Measurements from ENCODE around the gene BRD4. TPM values are rescaled to one million over a fixed set of nuclear protein-coding genes. Genes with fewer than 3 reads are reported as not detected.

The BRD4 gene
- total RNA-seq, 1 donor from 2014 or later = 53.0 TPM

DNA sequence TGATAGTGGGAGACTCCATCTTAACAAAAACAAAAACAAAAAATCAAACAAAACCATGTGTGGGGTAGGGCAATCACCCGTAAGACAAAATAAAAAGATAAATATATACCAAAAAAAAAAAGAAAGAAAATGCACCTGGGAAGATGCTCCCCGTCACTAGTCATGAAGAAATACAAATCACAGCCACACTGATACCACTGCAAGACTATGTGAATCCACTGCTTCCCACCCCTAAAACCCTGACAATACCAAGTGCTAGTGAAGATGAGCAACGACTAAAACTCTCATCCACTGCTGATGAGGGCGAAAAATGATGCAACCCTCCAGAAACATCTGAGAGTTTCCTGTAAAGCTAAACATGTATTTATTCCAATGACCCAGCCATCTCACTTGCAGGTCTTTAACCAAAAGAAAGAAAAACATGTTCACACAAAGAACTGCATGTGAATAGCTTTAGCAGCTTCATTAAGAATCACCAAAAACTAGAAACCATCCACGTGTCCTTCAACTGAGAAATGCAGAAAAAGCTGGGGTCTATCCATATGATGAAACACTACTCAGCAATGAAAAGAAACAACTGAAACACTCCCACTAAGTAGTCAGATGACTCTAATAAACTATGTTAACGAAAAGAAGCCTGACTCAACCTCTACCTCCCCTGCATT is 31.7 kb downstream of the BRD4 start:
- H3K27ac ChIP-seq = peak overlapping the region; percentile 45

DNA sequence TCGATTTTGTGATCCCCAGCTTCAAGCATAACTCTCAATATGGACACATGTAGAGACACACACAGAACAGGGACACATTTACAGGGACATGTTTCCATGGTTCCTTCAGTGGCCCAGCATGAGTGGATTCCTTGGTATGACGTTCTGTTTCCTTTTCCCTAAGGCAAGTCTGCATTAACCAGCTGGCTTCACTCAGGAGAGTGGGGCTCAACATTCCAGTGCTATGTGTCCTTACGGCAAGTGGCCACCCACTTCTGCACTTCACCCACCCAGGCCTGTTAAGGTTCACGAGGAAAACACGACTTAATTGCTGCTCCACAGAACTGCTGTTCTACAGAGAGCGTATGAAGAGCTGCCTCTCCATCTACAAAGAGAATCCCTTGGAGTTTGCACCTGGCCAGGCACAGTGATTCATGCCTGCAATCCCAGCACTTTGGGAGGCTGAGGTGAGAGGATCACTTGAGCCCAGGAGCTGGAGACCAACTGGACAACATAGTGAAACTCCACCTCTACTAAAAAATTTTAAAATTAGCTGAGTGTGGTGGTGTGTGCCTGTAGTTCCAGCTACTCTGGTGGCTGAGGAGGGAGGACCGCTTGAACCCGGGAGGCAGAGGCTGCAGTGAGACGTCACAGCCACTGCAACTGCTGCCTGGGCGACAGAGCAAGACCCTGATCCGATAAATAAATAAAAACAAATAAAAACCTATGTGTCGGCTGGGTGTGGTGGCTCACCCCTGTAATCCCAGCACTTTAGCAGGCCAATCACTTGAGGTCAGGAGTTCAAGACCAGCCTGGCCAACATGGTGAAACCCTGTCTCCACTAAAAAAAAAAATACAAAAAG is 32.5 kb downstream of the BRD4 start:
- H3K4me3 ChIP-seq = no peak overlapping the region
- no peaks in the 10 kb centered on the region for H3K9me3 ChIP-seq
- no peaks in the 10 kb centered on the region for H3K36me3 ChIP-seq
- DNase-seq (ENCODE audit: extremely low spot score in 2 of 2) = no peak
- H3K27me3 ChIP-seq = no peaks in the 10 kb centered on the region
- peaks cover 93% of the 10 kb centered on the region for H3K4me1 ChIP-seq
- intact Hi-C loops (cut with DNase I) = no loop called here
- peak overlapping the region; percentile 45 for H3K27ac ChIP-seq
- TF ChIP-seq POLR2A (IDR thresholded peaks at IDR 0.05) = no peak
- TF ChIP-seq, protein P1, sequence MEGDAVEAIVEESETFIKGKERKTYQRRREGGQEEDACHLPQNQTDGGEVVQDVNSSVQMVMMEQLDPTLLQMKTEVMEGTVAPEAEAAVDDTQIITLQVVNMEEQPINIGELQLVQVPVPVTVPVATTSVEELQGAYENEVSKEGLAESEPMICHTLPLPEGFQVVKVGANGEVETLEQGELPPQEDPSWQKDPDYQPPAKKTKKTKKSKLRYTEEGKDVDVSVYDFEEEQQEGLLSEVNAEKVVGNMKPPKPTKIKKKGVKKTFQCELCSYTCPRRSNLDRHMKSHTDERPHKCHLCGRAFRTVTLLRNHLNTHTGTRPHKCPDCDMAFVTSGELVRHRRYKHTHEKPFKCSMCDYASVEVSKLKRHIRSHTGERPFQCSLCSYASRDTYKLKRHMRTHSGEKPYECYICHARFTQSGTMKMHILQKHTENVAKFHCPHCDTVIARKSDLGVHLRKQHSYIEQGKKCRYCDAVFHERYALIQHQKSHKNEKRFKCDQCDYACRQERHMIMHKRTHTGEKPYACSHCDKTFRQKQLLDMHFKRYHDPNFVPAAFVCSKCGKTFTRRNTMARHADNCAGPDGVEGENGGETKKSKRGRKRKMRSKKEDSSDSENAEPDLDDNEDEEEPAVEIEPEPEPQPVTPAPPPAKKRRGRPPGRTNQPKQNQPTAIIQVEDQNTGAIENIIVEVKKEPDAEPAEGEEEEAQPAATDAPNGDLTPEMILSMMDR (IDR thresholded peaks at IDR 0.05) = no peak
- TF ChIP-seq POLR2AphosphoS5 (IDR thresholded peaks at IDR 0.05; ENCODE audit: insufficient read depth in 1 of 2, low read depth in 1 of 2) = no peak

More for the DNA sequence above, 31.7 kb downstream of the BRD4 start:
- Histone ChIP-seq H3K4me1 (peaks cover 91% of the 10 kb centered on the region), H3K36me3 (no peaks in the 10 kb centered on the region), H3K9me3 (no peaks in the 10 kb centered on the region), H3K27me3 (no peaks in the 10 kb centered on the region), H3K4me3 (no peak overlapping the region)
- intact Hi-C loops (cut with DNase I) = no loop called here
- TF ChIP-seq, protein P1 (IDR thresholded peaks at IDR 0.05) = no peak
- TF ChIP-seq POLR2AphosphoS5 (IDR thresholded peaks at IDR 0.05; ENCODE audit: insufficient read depth in 1 of 2, low read depth in 1 of 2) (no peak), POLR2A (IDR thresholded peaks at IDR 0.05) (no peak)
- DNase-seq (ENCODE audit: extremely low spot score in 2 of 2) = no peak

DNA sequence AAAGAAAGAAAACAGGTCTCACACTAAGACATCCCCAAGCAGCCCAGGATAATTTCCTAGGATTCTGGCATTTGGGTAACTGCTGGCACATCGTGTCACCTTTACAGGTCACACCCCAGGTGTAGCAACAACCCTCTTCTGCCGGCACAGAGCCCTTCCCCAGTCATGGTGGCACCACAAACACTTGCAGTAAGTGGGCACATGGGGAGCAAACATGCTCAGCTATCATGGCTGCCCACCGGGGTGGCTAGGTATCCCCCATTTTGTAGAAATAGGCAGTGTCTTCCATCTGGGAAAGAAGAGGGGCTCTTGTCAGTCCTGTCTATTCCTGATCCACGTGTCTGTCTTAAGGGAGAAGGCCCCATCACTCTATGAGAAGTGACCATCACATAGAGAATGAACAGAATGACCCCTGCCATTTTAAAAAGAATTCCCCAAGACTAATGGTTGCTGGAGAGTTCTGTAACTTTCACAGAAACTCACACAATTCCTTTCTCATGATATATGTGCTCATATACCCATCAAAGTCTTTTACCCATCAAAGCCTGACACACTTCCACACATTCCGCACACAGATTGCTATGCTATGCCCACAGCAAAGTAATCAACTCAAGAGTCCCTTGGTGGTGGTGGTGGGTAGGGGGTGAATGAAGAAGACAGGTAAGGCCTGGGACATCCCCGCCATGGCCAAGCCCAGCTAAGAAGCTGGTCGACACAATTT is 33.3 kb downstream of the BRD4 start:
- no peak overlapping the region for H3K27ac ChIP-seq
- no peak overlapping the region for H3K4me3 ChIP-seq

DNA sequence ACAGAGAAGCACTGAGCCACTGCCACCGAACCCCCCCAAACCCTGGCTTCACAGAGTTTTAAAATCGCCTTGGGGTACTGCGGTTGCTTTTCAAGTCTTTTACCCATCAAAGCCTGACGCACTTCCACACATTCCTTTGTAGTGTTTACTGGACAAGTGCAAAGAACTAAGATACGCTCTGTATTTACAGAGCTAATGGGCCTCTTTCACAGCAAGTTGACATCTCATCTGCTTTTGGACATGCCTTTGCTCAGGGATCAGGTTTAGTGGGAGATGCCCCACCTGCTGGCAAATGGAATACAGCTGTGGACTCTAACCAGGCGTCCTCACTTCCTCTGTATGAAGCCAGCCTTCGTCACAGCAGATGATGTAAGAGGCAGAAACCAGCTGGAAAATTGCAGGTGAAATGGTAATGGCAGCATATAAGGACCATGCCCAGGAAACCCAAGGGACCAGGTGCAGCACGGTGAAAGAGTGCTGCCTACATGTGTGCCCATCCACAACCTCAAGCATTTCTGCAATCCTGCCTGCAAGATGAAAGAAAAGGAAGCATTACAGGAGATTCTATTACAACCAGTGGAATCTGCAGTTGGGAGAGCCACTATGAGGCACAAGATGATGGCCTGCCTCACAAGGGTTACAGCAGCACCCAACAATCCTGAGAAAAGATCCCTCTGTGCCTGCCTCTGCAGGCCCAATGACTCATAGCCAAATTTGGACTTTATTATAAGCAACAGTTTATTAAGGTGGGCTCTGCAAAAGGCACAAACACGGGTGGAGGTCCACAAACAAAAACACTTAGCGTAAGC is 34.7 kb downstream of the BRD4 start:
- no peaks in the 10 kb centered on the region for H3K36me3 ChIP-seq
- peak overlapping the region; percentile 1 for H3K27ac ChIP-seq
- intact Hi-C loops (cut with DNase I) = no loop called here
- no peaks in the 10 kb centered on the region for H3K9me3 ChIP-seq
- H3K27me3 ChIP-seq = no peaks in the 10 kb centered on the region
- no peak overlapping the region for H3K4me3 ChIP-seq
- peaks cover 97% of the 10 kb centered on the region for H3K4me1 ChIP-seq
- no peak for DNase-seq (ENCODE audit: extremely low spot score in 2 of 2)
- TF ChIP-seq, protein P1 (IDR thresholded peaks at IDR 0.05) = no peak
- TF ChIP-seq POLR2AphosphoS5 (IDR thresholded peaks at IDR 0.05; ENCODE audit: insufficient read depth in 1 of 2, low read depth in 1 of 2) = no peak
- TF ChIP-seq POLR2A (IDR thresholded peaks at IDR 0.05) = no peak

More for the DNA sequence above, 33.3 kb downstream of the BRD4 start:
- TF ChIP-seq, protein P1 (IDR thresholded peaks at IDR 0.05) = no peak
- TF ChIP-seq POLR2A (IDR thresholded peaks at IDR 0.05) (no peak), POLR2AphosphoS5 (IDR thresholded peaks at IDR 0.05; ENCODE audit: insufficient read depth in 1 of 2, low read depth in 1 of 2) (no peak)
- no peaks in the 10 kb centered on the region for H3K36me3 ChIP-seq
- intact Hi-C loops (cut with DNase I) = no loop called here
- H3K27me3 ChIP-seq = no peaks in the 10 kb centered on the region
- no peaks in the 10 kb centered on the region for H3K9me3 ChIP-seq
- DNase-seq (ENCODE audit: extremely low spot score in 2 of 2) = no peak
- H3K4me1 ChIP-seq = peaks cover 94% of the 10 kb centered on the region

Data from vagina (tissue), 2 donors.